Measurements from ENCODE around the gene ZNF175. TPM values are rescaled to one million over a fixed set of nuclear protein-coding genes. Genes with fewer than 3 reads are reported as not detected.

ZNF175 gene
- total and polyA plus RNA-seq, 12 donors, result 1.6 to 9.6 (median 8.1) TPM

GRCh38 chr19:51641648-51642047, 70.6 kb downstream of the ZNF175 start:
- H3K27me3 ChIP-seq, result peaks cover 0 to 12% (median 0%) of the 10 kb centered on the region in 7 donors
- intact Hi-C loops (cut with DNase I), result no loop called here

More at GRCh38 chr19:51641648-51642047, 70.6 kb downstream of the ZNF175 start:
- DNase-seq (no peak), ATAC-seq (no peak)
- H3K9me3 ChIP-seq, result peaks cover 0 to 4% (median 0%) of the 10 kb centered on the region in 11 donors
- peaks cover 0 to 21% (median 0%) of the 10 kb centered on the region in 9 donors for H3K4me1 ChIP-seq
- TF ChIP-seq CTCF (IDR thresholded peaks at IDR 0.05), result no peak
- peaks cover 0 to 9% (median 0%) of the 10 kb centered on the region in 9 donors for H3K36me3 ChIP-seq
- no peak overlapping the region for H3K27ac ChIP-seq
- no peak overlapping the region for H3K4me3 ChIP-seq

Other genes starting within 250 kb of the ZNF175 start
- gene VSIG10L, start 229.1 kb upstream of the ZNF175 start, total RNA-seq, result 1 to 10 TPM in 1 of 10 donors, under 1 TPM in 9; 0.33 to 1.3 (median 0.45) TPM
- gene VSIG10L, start 229.1 kb upstream of the ZNF175 start, polyA plus RNA-seq, result 1 to 10 TPM; 1.6 TPM
- gene ETFB, start 204.9 kb upstream of the ZNF175 start, total RNA-seq, result 100 to 1,000 TPM; 220 to 444 (median 318) TPM
- gene ETFB, start 204.9 kb upstream of the ZNF175 start, polyA plus RNA-seq, result 100 to 1,000 TPM; 396 to 542 TPM
- gene CLDND2, start 202.3 kb upstream of the ZNF175 start, total RNA-seq, result 1 to 10 TPM in 9 of 10 donors, not detected in 1; 1.4 to 2.2 (median 1.6) TPM
- 1 to 10 TPM in 1 of 2 donors, not detected in 1; 1.2 TPM for gene CLDND2, start 202.3 kb upstream of the ZNF175 start, polyA plus RNA-seq
- 10 to 100 TPM in 1 of 10 donors, 1 to 10 TPM in 6, under 1 TPM in 3; 0.47 to 23.1 (median 2.2) TPM for gene NKG7, start 198.6 kb upstream of the ZNF175 start, total RNA-seq
- 1 to 10 TPM; 2.0 to 3.1 TPM for gene NKG7, start 198.6 kb upstream of the ZNF175 start, polyA plus RNA-seq
- gene LIM2, start 183.3 kb upstream of the ZNF175 start, total RNA-seq, result not detected
- not detected for gene LIM2, start 183.3 kb upstream of the ZNF175 start, polyA plus RNA-seq
- not detected for gene C19orf84, start 180.7 kb upstream of the ZNF175 start, total RNA-seq
- not detected for gene C19orf84, start 180.7 kb upstream of the ZNF175 start, polyA plus RNA-seq
- 1 to 10 TPM in 3 of 10 donors, under 1 TPM in 7; 0.17 to 4.2 (median 0.82) TPM for gene SIGLEC10, start 153.6 kb upstream of the ZNF175 start, total RNA-seq
- gene SIGLEC10, start 153.6 kb upstream of the ZNF175 start, polyA plus RNA-seq, result 1 to 10 TPM in 1 of 2 donors, under 1 TPM in 1; 0.22 to 1.8 TPM
- gene SIGLEC8, start 112.8 kb upstream of the ZNF175 start, total RNA-seq, result under 1 TPM in 4 of 10 donors, not detected in 6; 0.13 to 0.95 (median 0.19) TPM
- not detected for gene SIGLEC8, start 112.8 kb upstream of the ZNF175 start, polyA plus RNA-seq
- not detected for gene CEACAM18, start 92.7 kb upstream of the ZNF175 start, total RNA-seq
- gene CEACAM18, start 92.7 kb upstream of the ZNF175 start, polyA plus RNA-seq, result not detected
- gene SIGLEC12, start 69.5 kb upstream of the ZNF175 start, total RNA-seq, result under 1 TPM in 1 of 10 donors, not detected in 9; 0.70 TPM
- under 1 TPM in 1 of 2 donors, not detected in 1; 0.10 TPM for gene SIGLEC12, start 69.5 kb upstream of the ZNF175 start, polyA plus RNA-seq
- under 1 TPM in 7 of 10 donors, not detected in 3; 0.15 to 0.42 (median 0.21) TPM for gene SIGLEC6, start 39.6 kb upstream of the ZNF175 start, total RNA-seq
- gene SIGLEC6, start 39.6 kb upstream of the ZNF175 start, polyA plus RNA-seq, result not detected
- 1 to 10 TPM in 1 of 10 donors, under 1 TPM in 6, not detected in 3; 0.11 to 1.2 (median 0.41) TPM for gene SIGLEC5, start 59.1 kb downstream of the ZNF175 start, total RNA-seq
- gene SIGLEC5, start 59.1 kb downstream of the ZNF175 start, polyA plus RNA-seq, result under 1 TPM in 1 of 2 donors, not detected in 1; 0.01 TPM
- 1 to 10 TPM in 6 of 10 donors, under 1 TPM in 3, not detected in 1; 0.57 to 9.6 (median 1.3) TPM for gene SIGLEC14, start 75.5 kb downstream of the ZNF175 start, total RNA-seq
- gene SIGLEC14, start 75.5 kb downstream of the ZNF175 start, polyA plus RNA-seq, result under 1 TPM; 0.37 to 0.93 TPM
- 10 to 100 TPM in 6 of 10 donors, 1 to 10 TPM in 4; 6.4 to 16.1 (median 10.1) TPM for gene SPACA6, start 122.0 kb downstream of the ZNF175 start, total RNA-seq
- 10 to 100 TPM in 1 of 2 donors, 1 to 10 TPM in 1; 8.6 to 45.1 TPM for gene SPACA6, start 122.0 kb downstream of the ZNF175 start, polyA plus RNA-seq
- gene HAS1, start 152.7 kb downstream of the ZNF175 start, total RNA-seq, result 1 to 10 TPM in 1 of 10 donors, under 1 TPM in 8, not detected in 1; 0.17 to 1.3 (median 0.47) TPM
- under 1 TPM; 0.44 to 0.83 TPM for gene HAS1, start 152.7 kb downstream of the ZNF175 start, polyA plus RNA-seq
- 10 to 100 TPM in 2 of 10 donors, 1 to 10 TPM in 8; 1.5 to 16.9 (median 4.0) TPM for gene FPR1, start 180.6 kb downstream of the ZNF175 start, total RNA-seq
- gene FPR1, start 180.6 kb downstream of the ZNF175 start, polyA plus RNA-seq, result 1 to 10 TPM in 1 of 2 donors, under 1 TPM in 1; 0.95 to 4.4 TPM
- gene FPR2, start 189.9 kb downstream of the ZNF175 start, total RNA-seq, result 1 to 10 TPM in 4 of 10 donors, under 1 TPM in 6; 0.17 to 5.8 (median 0.54) TPM
- under 1 TPM in 1 of 2 donors, not detected in 1; 0.67 TPM for gene FPR2, start 189.9 kb downstream of the ZNF175 start, polyA plus RNA-seq
- gene FPR3, start 223.9 kb downstream of the ZNF175 start, total RNA-seq, result 10 to 100 TPM in 1 of 10 donors, 1 to 10 TPM in 9; 1.3 to 16.5 (median 3.3) TPM
- gene FPR3, start 223.9 kb downstream of the ZNF175 start, polyA plus RNA-seq, result 1 to 10 TPM in 1 of 2 donors, under 1 TPM in 1; 0.73 to 2.0 TPM

Data from heart right ventricle (tissue), 16 donors.